Middle frontal gyrus (tissue), 1 donor: ENCODE results near the gene NACC2.
"Not testable (repeated sequence)": the region's sequence is repeated elsewhere in the genome, so short reads cannot be mapped to it uniquely, and the experiment has no call there.

Experiments used
- DNase-seq: peaks from one replicate; pipeline ENCODE4 v3.0.0-alpha.2; 2015; ENCODE audit warnings: low spot score; ENCODE audit errors: extremely low spot score

The NACC2 gene

DNA sequence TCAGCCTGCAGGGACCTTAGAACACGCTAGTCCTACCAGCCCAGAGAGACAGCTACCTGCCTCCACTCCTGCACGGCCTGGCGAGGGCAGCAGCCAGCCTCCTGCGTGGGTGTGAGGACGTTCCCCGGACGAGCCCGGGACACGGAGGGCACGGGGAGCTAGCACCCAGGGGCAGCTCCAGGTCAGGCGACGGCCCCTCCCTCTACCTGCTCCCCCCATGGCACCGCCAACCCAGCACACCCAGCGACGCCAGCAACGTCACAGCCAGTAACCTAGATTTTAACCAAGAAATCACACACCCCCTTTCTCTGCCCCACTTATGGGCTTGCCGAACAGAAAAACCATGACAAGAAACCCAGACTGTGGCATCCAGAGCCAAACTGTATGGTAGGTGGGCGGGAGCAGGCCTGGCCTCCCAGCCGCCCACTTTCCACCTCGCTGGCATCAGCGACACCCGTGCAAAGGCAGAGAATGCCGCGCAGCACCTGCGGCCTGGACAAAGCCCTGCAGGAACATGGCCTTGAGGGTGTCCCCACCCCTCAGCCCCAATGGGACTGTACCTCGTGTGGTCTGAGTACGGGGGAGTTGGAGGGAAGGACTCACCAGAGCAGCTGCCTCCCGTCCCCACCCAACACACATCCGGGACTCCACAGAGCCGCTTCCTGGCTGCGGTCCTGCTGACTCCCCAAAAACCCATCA lies 47.9 kb downstream of the NACC2 start:
- no peak for DNase-seq

DNA sequence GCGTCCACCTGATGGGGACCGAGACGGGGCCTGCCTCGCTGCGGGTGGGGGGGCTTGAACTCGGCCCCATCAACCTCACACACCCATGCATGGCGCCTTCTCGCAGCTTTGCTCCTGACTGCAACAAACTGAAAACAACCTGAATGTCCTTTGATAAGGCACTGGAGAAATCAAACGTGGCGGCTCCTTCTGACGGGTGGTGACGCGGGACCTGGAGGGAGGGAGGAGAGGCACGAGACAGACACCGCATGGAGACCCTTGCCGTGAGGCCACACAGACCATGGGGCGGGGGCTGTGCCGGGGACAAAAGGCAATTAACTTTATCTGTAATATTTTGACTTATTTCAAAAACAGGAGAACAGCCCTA lies 48.6 kb downstream of the NACC2 start:
- DNase-seq = no peak

DNA sequence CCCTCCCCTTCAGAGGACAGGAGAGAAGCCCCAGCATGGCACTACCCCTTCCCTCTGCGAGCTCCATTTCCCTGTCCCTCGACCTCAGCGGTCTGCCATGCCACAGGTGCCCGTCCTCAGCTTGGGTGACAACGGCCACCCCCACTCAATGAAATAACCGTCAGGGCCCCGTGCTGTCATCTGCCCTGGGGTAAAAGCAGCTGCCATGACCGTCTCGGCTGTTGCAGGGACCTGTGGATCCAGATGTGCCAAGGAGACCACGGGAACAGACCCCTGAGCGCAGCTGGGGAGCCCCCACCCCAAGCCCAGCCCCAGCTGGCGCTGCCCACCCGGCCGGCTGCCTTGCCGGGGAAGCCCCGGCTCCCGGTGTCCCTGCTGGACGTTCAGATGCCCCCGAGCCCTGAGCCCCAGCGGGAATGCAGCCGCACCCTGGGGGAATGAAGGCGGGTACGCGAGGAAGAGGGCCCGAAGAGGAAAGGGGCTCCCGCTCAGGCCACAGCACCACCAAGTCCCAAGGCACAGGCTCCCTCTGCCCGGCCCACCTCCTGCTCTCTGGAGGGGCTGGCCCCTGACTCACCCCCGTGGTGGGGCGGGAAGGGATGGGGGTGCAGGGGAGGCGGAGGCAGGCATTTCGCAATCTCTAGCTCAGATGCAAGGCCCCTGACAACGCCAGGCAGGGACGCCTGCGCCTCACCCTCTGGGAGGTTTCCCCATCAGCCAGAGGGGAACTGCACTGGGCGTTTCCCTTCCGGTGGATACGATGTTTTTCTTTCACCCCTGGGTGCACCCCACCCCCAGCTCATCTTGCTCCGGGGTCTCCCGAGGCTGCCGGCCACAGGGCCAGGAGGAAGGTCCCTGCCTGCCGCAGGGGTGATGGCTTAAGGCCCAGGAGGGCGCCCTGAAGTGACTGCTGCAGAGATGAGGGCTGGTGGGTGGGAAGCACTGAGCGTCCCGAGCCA lies 49.2 kb downstream of the NACC2 start:
- no peak for DNase-seq

GRCh38 chr9:136044971-136045594 lies 50.0 kb downstream of the NACC2 start:
- no peak for DNase-seq

DNA sequence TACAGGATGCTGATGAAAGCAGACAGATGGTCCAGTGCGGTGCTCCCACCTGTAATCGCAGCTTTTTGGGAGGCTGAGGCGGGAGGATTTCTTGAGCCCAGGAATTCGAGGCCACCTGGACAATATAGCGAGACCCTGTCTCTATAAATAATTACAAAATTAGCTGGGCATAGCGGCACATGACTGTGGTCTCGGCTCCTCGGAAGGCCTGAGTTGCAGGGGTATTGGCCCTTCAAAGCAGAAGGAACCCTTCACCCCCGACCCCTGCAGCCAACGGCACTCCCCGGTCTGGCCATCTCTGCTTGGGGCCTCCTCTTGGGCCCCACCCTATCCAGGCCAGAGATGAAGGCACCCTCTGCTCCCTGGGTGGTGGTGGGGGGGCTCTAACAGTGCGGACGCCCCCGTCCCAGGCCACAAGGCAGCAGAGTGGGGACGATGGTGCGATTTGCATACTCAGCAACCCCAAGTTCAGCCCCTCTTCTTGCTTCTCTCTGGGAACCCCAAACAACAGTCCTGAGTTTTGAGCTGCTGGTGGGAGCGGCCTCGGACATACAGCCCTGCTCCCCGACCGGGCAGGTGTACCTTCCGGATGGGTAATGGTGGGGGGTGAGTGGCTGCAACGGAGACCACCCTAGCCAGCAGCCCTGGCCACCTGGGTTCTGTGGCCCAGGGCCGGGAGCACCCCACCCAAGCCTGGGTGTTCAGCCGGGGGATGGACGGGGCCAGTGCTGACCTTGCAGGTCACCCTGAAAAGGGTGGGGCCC lies 50.7 kb downstream of the NACC2 start:
- DNase-seq = no peak

DNA sequence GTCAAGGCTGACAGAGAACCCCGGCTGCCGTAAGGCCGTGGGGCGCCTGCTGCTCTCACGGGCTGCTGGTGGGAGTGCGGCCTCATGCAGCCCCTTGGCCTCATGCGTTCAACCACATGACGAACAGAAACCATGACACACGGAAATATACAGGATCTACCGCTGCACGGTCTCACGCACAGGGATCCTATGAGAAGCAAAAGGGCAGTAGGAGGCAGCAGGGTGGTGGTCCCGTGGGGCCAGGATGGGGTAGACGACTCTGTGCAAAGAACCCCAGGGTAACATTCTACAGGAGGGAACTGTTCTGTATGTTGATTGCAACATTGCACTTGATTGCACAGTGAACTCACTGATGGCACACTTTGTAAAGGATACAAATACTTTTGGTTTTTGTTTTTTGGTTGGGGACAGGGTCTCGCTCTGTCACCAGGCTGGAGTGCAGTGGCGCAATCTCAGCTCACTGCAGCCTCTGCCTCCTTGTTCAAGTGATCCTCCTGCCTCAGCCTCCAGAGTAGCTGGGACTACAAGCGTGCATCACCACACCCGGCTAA lies 51.6 kb downstream of the NACC2 start:
- no peak for DNase-seq

GRCh38 chr9:136042541-136042940 lies 52.5 kb downstream of the NACC2 start:
- DNase-seq = no peak

GRCh38 chr9:136040848-136041247 lies 54.2 kb downstream of the NACC2 start:
- not testable (repeated sequence) for DNase-seq

DNA sequence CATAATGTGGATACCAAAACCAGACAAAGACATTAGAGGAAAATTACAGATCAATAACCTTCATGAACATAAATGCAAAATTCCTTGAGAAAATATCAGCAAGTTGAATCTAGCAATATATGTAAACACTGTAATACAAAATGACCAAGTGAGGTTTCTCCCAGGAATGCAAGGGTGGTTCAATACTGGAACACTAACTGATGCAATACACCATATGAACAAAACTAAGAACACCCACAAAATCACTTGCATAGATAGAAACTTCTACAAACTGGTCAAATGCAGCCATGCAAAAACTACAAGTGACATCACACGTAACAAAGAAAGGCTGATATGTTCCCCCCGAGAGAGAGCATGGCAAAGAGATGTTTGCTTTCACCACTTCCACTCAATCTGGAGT lies 55.6 kb downstream of the NACC2 start:
- DNase-seq = no peak

DNA sequence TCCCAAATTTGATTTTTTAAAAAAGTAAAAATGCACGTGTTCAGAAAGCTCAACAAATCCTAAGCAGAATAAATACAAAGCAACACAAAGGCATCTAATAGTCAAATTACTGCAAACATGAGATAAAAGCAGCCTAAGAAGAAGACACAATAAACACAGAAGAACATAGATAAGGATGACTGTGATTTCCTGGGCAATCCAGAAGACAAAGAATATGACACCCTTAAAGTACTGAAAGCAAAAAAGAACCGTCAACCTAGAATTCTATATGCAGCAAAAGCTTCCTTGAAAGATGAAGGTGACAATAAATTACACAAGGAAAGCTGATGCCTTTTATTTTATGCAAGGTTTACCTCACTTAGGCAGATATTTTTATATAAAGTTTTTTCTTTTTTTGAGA lies 58.2 kb downstream of the NACC2 start:
- no peak for DNase-seq

DNA sequence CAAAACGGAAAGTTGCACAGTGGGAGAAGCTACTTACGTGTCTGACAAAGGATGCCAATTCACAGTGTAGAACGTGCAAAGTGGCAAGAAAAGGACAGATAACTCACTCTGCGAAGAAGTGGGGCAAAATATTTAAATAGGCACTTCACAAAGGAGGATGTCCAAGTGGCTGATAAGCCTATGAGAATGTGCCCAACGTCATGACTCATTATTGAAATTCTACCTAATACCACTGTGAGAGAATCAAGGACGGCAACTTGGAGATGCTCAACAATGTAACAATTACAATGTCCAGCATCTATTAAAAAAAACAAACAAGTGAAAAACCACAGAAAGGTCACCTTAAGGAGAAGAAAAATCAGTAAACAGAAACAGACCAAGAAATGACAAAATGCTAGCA lies 59.0 kb downstream of the NACC2 start:
- no peak for DNase-seq

GRCh38 chr9:136031741-136032730 lies 63.1 kb downstream of the NACC2 start:
- no peak for DNase-seq

- DNase-seq = no peak
Measured at GRCh38 chr9:136031094-136031493, 64.0 kb downstream of the NACC2 start.

DNA sequence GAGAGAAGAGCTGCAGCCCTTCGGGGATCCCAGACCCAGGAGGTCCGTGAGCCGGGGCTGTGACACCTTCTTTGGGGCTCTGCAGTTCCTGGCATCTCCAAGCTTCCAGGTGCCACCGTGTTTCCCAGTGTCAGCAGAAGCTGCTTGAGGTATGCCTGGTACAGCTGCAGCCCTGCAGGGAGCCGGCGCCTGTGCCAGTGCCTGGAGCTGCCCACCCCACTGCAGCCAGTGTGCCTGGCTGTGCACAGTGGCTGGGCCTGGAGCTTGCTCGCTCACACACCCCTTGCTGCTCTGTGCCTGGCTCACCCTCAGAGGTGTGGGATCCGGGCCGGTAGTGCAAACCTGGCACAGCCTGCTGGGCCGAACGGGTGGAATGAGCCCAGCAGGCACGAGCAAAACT lies 65.5 kb downstream of the NACC2 start:
- DNase-seq = no peak

GRCh38 chr9:136028760-136029470 lies 66.2 kb downstream of the NACC2 start:
- DNase-seq = no peak

DNA sequence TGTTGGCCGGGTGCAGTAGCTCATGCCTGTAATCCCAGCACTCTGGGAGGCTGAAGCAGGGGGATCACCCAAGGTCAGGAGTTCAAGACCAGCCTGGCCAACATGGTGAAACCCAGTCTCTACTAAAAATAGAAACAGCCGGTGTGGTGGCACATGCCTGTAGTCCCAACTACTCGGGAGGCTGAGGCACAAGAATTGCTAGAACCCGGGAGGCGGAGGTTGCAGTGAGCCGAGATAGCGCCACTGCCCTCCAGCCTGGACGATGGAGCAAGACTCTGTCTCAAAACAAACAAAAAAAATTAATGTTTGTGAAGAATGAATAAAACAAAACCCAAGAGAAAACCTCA lies 68.2 kb downstream of the NACC2 start:
- not testable (repeated sequence) for DNase-seq

- no peak for DNase-seq
Measured at GRCh38 chr9:136026266-136026942, 68.7 kb downstream of the NACC2 start.

DNA sequence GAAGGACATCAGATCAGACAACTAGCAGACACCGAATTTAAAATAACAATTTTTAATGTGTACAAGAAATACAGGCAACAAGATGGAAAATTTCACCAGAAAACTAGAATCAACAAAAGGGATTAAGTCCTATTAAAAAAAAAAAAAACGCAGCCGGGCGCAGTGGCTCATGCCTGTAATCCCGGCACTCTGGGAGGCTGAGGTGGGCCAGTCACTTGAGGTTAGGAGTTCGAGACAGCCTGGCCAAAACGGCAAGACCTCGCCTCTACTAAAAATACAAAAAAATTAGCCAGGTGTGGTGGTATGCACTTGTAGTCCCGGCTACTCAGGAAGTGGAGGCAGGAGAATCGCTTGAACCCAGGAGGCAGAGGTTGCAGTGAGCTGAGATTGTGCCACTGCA lies 69.6 kb downstream of the NACC2 start:
- DNase-seq = no peak
